ENCODE results near the gene HPCAL1. TPM values are rescaled to one million over a fixed set of nuclear protein-coding genes. Genes with fewer than 3 reads are reported as not detected.
"Not testable (repeated sequence)": the region's sequence is repeated elsewhere in the genome, so short reads cannot be mapped to it uniquely, and the experiment has no call there.

The HPCAL1 gene
- total and polyA plus RNA-seq, 2 donors (not counting 3 experiments of a cell fraction or from before 2014, with no cell fraction given): 56.5 to 77.4 TPM

GRCh38 chr2:10263526-10263925 is 39.2 kb upstream of the HPCAL1 start:
- H3K79me2 ChIP-seq (ENCODE audit: control insufficient read depth, insufficient read depth, low read length); H3K9me1 ChIP-seq (replicated peaks; ENCODE audit: control insufficient read depth, extremely low read depth, insufficient read depth, low read length); H3K36me3 ChIP-seq (ENCODE audit: control insufficient read depth in 2 of 2, extremely low read depth in 1 of 2, insufficient read depth in 2 of 2, low read length in 2 of 2); DNase-seq (ENCODE audit: low read depth, low spot score); intact Hi-C loops (cut with micrococcal nuclease); H3K4me3 ChIP-seq (replicated peaks in 1 of 3; ENCODE audit: insufficient read depth in 1 of 3, low read depth in 1 of 3, low read length in 3 of 3); H2AFZ ChIP-seq (ENCODE audit: low read depth, low read length); BruUV-seq (replicated peaks); FAIRE-seq; H3K27me3 ChIP-seq (ENCODE audit: control insufficient read depth in 2 of 2, insufficient read depth in 2 of 2, low read length in 2 of 2); H3K4me2 ChIP-seq (ENCODE audit: insufficient read depth, low read length); H3K9ac ChIP-seq (replicated peaks; ENCODE audit: extremely low read depth, insufficient read depth, low read length); H4K20me1 ChIP-seq (replicated peaks; ENCODE audit: control insufficient read depth, extremely low read depth, insufficient read depth, low read length); H3K9me3 ChIP-seq (replicated peaks; ENCODE audit: control insufficient read depth, insufficient read depth, low read length); dilution Hi-C loops (cut with MboI; ENCODE audit: extremely low pct_ligation_motif_present, low sequenced_read_pairs); H3K27ac ChIP-seq (ENCODE audit: insufficient read depth, low read depth, low read length); H3K4me1 ChIP-seq (ENCODE audit: control insufficient read depth, extremely low read depth, insufficient read depth, low read length); POLR2A ChIA-PET: not testable (repeated sequence)
- CTCF ChIA-PET: interaction anchor here (1.2 kb wide), 1 partner anchor 191 kb away, joined by 4 read pairs; no protein-coding TSS in a partner anchor

DNA sequence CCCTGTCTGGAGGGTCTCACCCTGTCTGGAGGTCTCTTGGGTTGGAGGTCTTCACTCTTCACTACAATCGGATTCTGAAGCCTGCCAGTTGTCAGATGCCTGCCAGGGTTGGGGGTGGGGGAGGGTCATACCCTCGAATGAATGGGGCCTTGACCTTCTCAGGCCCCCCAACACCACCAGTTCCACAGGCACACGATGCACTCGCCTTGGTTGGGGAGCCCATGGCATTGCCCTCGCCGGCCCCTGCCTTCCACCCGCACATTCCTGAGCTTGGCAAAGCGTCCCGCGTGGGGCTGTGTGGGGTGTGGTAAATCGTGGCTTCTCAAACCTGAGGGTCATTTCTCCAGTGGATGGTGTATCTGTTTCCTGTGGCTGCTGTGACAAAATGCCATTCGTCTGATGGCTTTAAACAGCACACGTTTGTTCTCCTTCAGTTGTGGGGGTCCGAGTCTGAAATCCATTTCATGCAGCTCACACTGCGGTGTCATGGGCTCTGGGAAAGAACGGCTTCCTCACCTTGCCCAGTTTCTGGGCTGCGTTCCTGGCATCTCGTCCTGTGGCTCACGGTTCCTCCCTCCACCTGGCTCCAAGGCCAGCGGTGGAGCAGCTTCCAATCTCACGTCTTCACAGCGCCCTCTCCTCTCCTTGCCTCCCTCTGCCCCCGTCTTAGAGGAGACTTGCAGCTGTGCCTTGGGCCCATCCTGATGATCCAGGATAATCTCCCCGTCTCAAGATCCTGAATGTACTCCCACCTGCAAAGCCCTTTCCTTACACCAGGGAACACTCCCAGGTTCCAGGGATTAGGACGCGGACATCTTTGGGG is 38.0 kb upstream of the HPCAL1 start:
- intact Hi-C loops (cut with micrococcal nuclease): no loop called here
- Histone ChIP-seq H3K4me3 (replicated peaks in 1 of 3; ENCODE audit: insufficient read depth in 1 of 3, low read depth in 1 of 3, low read length in 3 of 3) (no peak overlapping the region), H3K9me3 (replicated peaks; ENCODE audit: control insufficient read depth, insufficient read depth, low read length) (no peaks in the 10 kb centered on the region), H3K27ac (ENCODE audit: insufficient read depth, low read depth, low read length) (no peak overlapping the region), H3K9me1 (replicated peaks; ENCODE audit: control insufficient read depth, extremely low read depth, insufficient read depth, low read length) (no peaks in the 10 kb centered on the region), H3K4me2 (ENCODE audit: insufficient read depth, low read length) (no peak overlapping the region), H3K79me2 (ENCODE audit: control insufficient read depth, insufficient read depth, low read length) (no peaks in the 10 kb centered on the region), H2AFZ (ENCODE audit: low read depth, low read length) (no peak overlapping the region), H3K36me3 (ENCODE audit: control insufficient read depth in 2 of 2, extremely low read depth in 1 of 2, insufficient read depth in 2 of 2, low read length in 2 of 2) (no peaks in the 10 kb centered on the region), H3K9ac (replicated peaks; ENCODE audit: extremely low read depth, insufficient read depth, low read length) (no peak overlapping the region), H4K20me1 (replicated peaks; ENCODE audit: control insufficient read depth, extremely low read depth, insufficient read depth, low read length) (no peaks in the 10 kb centered on the region), H3K4me1 (ENCODE audit: control insufficient read depth, extremely low read depth, insufficient read depth, low read length) (no peaks in the 10 kb centered on the region), H3K27me3 (ENCODE audit: control insufficient read depth in 2 of 2, insufficient read depth in 2 of 2, low read length in 2 of 2) (peaks cover 0 to 2% of the 10 kb centered on the region in 2 experiments)
- BruUV-seq (replicated peaks): no TSS peak
- no peak for DNase-seq (ENCODE audit: low read depth, low spot score)
- CTCF ChIA-PET: interaction anchor here (0.7 to 2.0 kb wide), 6 partner anchors 14 to 192 kb away, joined by 3 to 10 read pairs (median 3); partner anchors contain the start of gene HPCAL1
- POLR2A ChIA-PET: no interaction called here
- dilution Hi-C loops (cut with MboI; ENCODE audit: extremely low pct_ligation_motif_present, low sequenced_read_pairs): no loop called here
- TF ChIP-seq POLR2A (IDR thresholded peaks at IDR 0.05; ENCODE audit: low read depth, low read length): no peak
- TF ChIP-seq, protein P1, sequence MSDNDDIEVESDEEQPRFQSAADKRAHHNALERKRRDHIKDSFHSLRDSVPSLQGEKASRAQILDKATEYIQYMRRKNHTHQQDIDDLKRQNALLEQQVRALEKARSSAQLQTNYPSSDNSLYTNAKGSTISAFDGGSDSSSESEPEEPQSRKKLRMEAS (IDR thresholded peaks at IDR 0.05; ENCODE audit: insufficient read depth, insufficient read length): no peak
- TF ChIP-seq FOS (IDR thresholded peaks at IDR 0.05; ENCODE audit: borderline replicate concordance, insufficient read depth, low read length): no peak
- no peak for TF ChIP-seq MYC (IDR thresholded peaks at IDR 0.05; ENCODE audit: low read depth, low read length)
- TF ChIP-seq EZH2 (IDR thresholded peaks at IDR 0.05; ENCODE audit: borderline replicate concordance, low read depth, low read length, severe bottlenecking): no peak
- no peak for TF ChIP-seq JUN (IDR thresholded peaks at IDR 0.05; ENCODE audit: borderline replicate concordance, insufficient read depth, insufficient read length, low read depth)
- TF ChIP-seq GATA2 (IDR thresholded peaks at IDR 0.05; ENCODE audit: insufficient read depth, insufficient read length, low read depth, low read length): no peak
- TF ChIP-seq, protein P2, sequence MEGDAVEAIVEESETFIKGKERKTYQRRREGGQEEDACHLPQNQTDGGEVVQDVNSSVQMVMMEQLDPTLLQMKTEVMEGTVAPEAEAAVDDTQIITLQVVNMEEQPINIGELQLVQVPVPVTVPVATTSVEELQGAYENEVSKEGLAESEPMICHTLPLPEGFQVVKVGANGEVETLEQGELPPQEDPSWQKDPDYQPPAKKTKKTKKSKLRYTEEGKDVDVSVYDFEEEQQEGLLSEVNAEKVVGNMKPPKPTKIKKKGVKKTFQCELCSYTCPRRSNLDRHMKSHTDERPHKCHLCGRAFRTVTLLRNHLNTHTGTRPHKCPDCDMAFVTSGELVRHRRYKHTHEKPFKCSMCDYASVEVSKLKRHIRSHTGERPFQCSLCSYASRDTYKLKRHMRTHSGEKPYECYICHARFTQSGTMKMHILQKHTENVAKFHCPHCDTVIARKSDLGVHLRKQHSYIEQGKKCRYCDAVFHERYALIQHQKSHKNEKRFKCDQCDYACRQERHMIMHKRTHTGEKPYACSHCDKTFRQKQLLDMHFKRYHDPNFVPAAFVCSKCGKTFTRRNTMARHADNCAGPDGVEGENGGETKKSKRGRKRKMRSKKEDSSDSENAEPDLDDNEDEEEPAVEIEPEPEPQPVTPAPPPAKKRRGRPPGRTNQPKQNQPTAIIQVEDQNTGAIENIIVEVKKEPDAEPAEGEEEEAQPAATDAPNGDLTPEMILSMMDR (IDR thresholded peaks at IDR 0.05; ENCODE audit: extremely low read depth in 1 of 2, insufficient read depth in 1 of 2, low read depth in 1 of 2, low read length in 2 of 2): no peak
- no peak for FAIRE-seq

All from endothelial cell of umbilical vein (primary cell).